ENCODE results near the gene PSMD14.
"Not testable (repeated sequence)": the region's sequence is repeated elsewhere in the genome, so short reads cannot be mapped to it uniquely, and the experiment has no call there.

Gene PSMD14

GRCh38 chr2:161308178-161308955 is at the start of gene PSMD14:
TSS of gene PSMD14 (plus strand) at chr2:161308425. CDS start at chr2:161318826, 10,401 bp downstream.
- FAIRE-seq = no peak

- no peak for FAIRE-seq
Measured at GRCh38 chr2:161265874-161266273, 42.4 kb upstream of the PSMD14 start.

- FAIRE-seq = no peak
Measured at GRCh38 chr2:161269111-161269510, 39.1 kb upstream of the PSMD14 start.

GRCh38 chr2:161273038-161273760 is 35.0 kb upstream of the PSMD14 start:
- peak; percentile 33 for FAIRE-seq

GRCh38 chr2:161278564-161279229 is 29.5 kb upstream of the PSMD14 start:
- FAIRE-seq = not testable (repeated sequence)

- FAIRE-seq = peak; percentile 96
Measured at GRCh38 chr2:161279230-161279815, 28.9 kb upstream of the PSMD14 start.

- FAIRE-seq = not testable (repeated sequence)
Measured at GRCh38 chr2:161280906-161281323, 27.3 kb upstream of the PSMD14 start.

- not testable (repeated sequence) for FAIRE-seq
Measured at GRCh38 chr2:161281615-161282310, 26.5 kb upstream of the PSMD14 start.

GRCh38 chr2:161282311-161282644 is 25.9 kb upstream of the PSMD14 start:
- not testable (repeated sequence) for FAIRE-seq

GRCh38 chr2:161283926-161284325 is 24.3 kb upstream of the PSMD14 start:
- no peak for FAIRE-seq

GRCh38 chr2:161303535-161304050 is 4.6 kb upstream of the PSMD14 start:
- FAIRE-seq = no peak

- FAIRE-seq = no peak
Measured at GRCh38 chr2:161306919-161307318, 1.3 kb upstream of the PSMD14 start.

GRCh38 chr2:161307676-161308075 is 549 bp upstream of the PSMD14 start:
- no peak for FAIRE-seq

- FAIRE-seq = no peak
Measured at GRCh38 chr2:161312996-161313395, 4.8 kb downstream of the PSMD14 start.

- no peak for FAIRE-seq
Measured at GRCh38 chr2:161315380-161315779, 7.2 kb downstream of the PSMD14 start.

- no peak for FAIRE-seq
Measured at GRCh38 chr2:161316701-161317100, 8.5 kb downstream of the PSMD14 start.

GRCh38 chr2:161321944-161322648 is 13.9 kb downstream of the PSMD14 start:
- FAIRE-seq = no peak

GRCh38 chr2:161324876-161325275 is 16.7 kb downstream of the PSMD14 start:
- FAIRE-seq = no peak

- no peak for FAIRE-seq
Measured at GRCh38 chr2:161327582-161327981, 19.4 kb downstream of the PSMD14 start.

GRCh38 chr2:161332371-161332967 is 24.2 kb downstream of the PSMD14 start:
- no peak for FAIRE-seq

- no peak for FAIRE-seq
Measured at GRCh38 chr2:161335626-161336025, 27.4 kb downstream of the PSMD14 start.

Data from colon (tissue), 2 donors.